Upper lobe of left lung (tissue), 6 donors: ENCODE results near the gene CEP128. TPM values are rescaled to one million over a fixed set of nuclear protein-coding genes. Genes with fewer than 3 reads are reported as not detected.

Source experiments
- ATAC-seq, 2 donors: fragments of 200-7000 bp; cut with Tn5 transposase; one replicate each; pipeline ENCODE4 v1.9.1; 2022; ENCODE audit warnings: mild to moderate bottlenecking in 2 of 2, moderate library complexity in 2 of 2; ENCODE audit not compliant: low FRiP score in 2 of 2
- DNase-seq, 2 donors: peaks; one replicate each; pipeline ENCODE4 v3.0.0-alpha.2; 2019 to 2020
- H3K27ac ChIP-seq, 4 donors: fragments of 200-600 bp; sonication (generic); one replicate each; pipeline ENCODE4 v1.5.1; 2016 to 2019
- H3K27me3 ChIP-seq, 4 donors: fragments of 200-600 bp; sonication (generic); one replicate each; pipeline ENCODE4 v1.5.1; 2017 to 2019
- H3K36me3 ChIP-seq, 4 donors: fragments of 200-600 bp; sonication (generic); one replicate each; pipeline ENCODE4 v1.5.1; 2016 to 2019
- H3K4me1 ChIP-seq, 4 donors: fragments of 200-600 bp; sonication (generic); one replicate each; pipeline ENCODE4 v1.5.1; 2018 to 2019
- H3K4me3 ChIP-seq, 4 donors: fragments of 200-600 bp; sonication (generic); one replicate each; pipeline ENCODE4 v1.5.1; 2017 to 2019; ENCODE audit warnings: mild to moderate bottlenecking in 2 of 4, moderate library complexity in 1 of 4
- H3K9me3 ChIP-seq, 4 donors: fragments of 200-600 bp; sonication (generic); one replicate each; pipeline ENCODE4 v1.5.1; 2018 to 2019
- EP300 ChIP-seq, 4 donors: sonication (generic); formaldehyde crosslinking; IDR thresholded peaks; one replicate each; pipeline ENCODE4 v1.5.1; 2017; ENCODE audit warnings: antibody characterized with exemption in 4 of 4, control low read depth in 2 of 4
- POLR2A ChIP-seq, 4 donors: fragments of 450-650 bp; IDR thresholded peaks; one replicate each; pipeline ENCODE4 v1.5.1; 2016 to 2017; ENCODE audit warnings: antibody characterized with exemption in 4 of 4, mild to moderate bottlenecking in 2 of 4
- POLR2AphosphoS5 ChIP-seq, 2 donors: sonication (generic); formaldehyde crosslinking; IDR thresholded peaks; one replicate each; pipeline ENCODE4 v1.5.1; 2017; ENCODE audit warnings: antibody characterized with exemption in 2 of 2
- WGBS, 2 donors: methylation state at CpG; one replicate each; pipeline ENCODE4 v1.1.5; 2017 to 2018; 5-methylcytosine and 5-hydroxymethylcytosine counted together
- total RNA-seq, 6 donors: library from RNA; depleted of rRNA in 4 of 6; stranded (reverse); fragments of >200 nt in 4 of 6; gene quantifications; one replicate each; pipeline versions ENCODE4 v1.1.0 to v1.2.1, GENCODE V29; 2016 to 2021
- TF ChIP-seq, protein P1 (sequence below), 6 experiments: fragments of 450-650 bp in 4 of 6; fragments of 200-600 bp in 2 of 6; sonication (generic) in 2 of 6; IDR thresholded peaks; one replicate each; pipeline ENCODE4 v1.5.1; 2016 to 2019; ENCODE audit warnings: antibody characterized with exemption in 6 of 6
- donor health status: DM: no; HTN: no; CAD: no; lungs with moderate emphysema.
- donor health status: DM: no; HTN: yes; CAD: no; lungs with severe emphysema.

Gene CEP128
- total RNA-seq, 6 donors from 2014 or later: 5.7 to 31.7 (median 7.5) TPM

DNA sequence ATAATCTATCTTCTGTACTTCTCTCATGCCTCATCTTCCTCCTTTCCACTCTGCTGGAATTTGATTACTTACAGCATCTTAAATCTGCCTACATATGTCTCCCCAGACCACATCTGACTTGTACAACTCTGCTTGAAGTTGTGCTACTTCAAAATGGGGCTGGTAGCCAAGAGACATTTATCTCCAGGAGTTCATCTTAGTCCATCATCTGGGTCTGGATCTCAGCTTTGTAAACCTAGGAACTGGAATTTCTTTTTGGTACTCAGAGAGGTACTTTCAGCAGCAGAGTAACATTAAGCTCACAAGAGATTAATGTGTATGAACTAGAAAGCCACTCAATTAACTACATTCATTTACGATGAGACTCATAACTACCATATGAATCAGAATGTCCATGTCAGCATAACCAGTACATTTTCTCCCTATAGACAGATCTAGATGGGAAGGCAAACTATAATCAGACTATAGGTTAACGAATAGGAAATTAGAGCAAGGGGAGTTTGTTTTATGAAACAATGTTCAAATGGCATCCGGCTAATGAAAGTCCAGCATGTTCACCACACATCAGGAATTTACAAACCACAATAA is 178.8 kb downstream of the CEP128 start:
- WGBS, 2 donors: 96 to 97% methylated on average over 3 of the region's 3 CpGs
- Histone ChIP-seq H3K36me3 (peaks cover 0 to 3% (median 0%) of the 10 kb centered on the region in 4 donors), H3K27ac (no peak overlapping the region), H3K27me3 (no peaks in the 10 kb centered on the region), H3K9me3 (no peaks in the 10 kb centered on the region), H3K4me1 (no peaks in the 10 kb centered on the region), H3K4me3 (no peak overlapping the region)
- DNase-seq (no peak), ATAC-seq (no peak)
- no peak for TF ChIP-seq POLR2AphosphoS5 (IDR thresholded peaks at IDR 0.05)
- no peak for TF ChIP-seq EP300 (IDR thresholded peaks at IDR 0.05)
- TF ChIP-seq, protein P1, sequence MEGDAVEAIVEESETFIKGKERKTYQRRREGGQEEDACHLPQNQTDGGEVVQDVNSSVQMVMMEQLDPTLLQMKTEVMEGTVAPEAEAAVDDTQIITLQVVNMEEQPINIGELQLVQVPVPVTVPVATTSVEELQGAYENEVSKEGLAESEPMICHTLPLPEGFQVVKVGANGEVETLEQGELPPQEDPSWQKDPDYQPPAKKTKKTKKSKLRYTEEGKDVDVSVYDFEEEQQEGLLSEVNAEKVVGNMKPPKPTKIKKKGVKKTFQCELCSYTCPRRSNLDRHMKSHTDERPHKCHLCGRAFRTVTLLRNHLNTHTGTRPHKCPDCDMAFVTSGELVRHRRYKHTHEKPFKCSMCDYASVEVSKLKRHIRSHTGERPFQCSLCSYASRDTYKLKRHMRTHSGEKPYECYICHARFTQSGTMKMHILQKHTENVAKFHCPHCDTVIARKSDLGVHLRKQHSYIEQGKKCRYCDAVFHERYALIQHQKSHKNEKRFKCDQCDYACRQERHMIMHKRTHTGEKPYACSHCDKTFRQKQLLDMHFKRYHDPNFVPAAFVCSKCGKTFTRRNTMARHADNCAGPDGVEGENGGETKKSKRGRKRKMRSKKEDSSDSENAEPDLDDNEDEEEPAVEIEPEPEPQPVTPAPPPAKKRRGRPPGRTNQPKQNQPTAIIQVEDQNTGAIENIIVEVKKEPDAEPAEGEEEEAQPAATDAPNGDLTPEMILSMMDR (IDR thresholded peaks at IDR 0.05): no peak
- TF ChIP-seq POLR2A (IDR thresholded peaks at IDR 0.05): no peak

DNA sequence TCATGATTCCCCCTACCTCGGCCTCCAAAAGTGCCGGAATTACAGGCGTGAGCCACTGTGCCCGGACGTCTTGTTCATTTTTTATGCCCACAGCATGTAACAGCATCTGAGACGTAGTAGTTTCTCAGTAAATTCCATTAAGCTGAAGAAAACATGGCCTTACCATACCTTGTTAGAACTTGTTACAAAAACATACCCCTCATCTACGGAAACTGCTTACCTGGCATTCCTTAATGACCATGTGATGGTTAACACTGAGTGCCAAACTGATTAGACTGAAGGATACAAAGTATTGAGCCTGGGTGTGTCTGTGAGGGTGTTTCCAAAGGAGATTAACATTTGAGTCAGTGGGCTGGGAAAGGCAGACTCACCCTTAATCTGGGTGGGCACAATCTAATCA is 186.8 kb downstream of the CEP128 start:
- Histone ChIP-seq H3K27me3 (no peaks in the 10 kb centered on the region), H3K9me3 (no peaks in the 10 kb centered on the region), H3K4me3 (no peak overlapping the region), H3K27ac (no peak overlapping the region), H3K4me1 (no peaks in the 10 kb centered on the region), H3K36me3 (no peaks in the 10 kb centered on the region)
- TF ChIP-seq POLR2AphosphoS5 (IDR thresholded peaks at IDR 0.05): no peak
- TF ChIP-seq, protein P1 (IDR thresholded peaks at IDR 0.05): no peak
- TF ChIP-seq EP300 (IDR thresholded peaks at IDR 0.05): no peak
- no peak for TF ChIP-seq POLR2A (IDR thresholded peaks at IDR 0.05)
- DNase-seq (no peak), ATAC-seq (no peak)
- 97 to 98% methylated on average over 7 of the region's 7 CpGs for WGBS, 2 donors

DNA sequence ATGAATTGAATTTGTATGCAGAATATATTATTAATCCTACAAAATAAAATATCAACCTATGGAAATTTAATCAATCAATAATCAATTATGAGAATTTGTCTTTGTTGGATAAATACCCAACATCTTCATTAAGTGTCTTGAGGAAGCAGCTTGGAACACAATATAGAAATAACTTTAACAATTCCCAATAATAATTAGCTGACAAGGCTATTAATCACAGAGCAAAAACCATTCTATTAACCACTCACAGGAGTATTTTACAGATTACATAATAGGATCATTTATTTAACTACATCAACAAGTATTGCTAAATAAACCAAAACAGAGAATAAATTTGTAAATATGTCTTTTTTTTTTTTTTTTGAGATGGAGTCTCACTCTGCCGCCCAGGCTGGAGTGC is 190.3 kb downstream of the CEP128 start:
- WGBS, 2 donors: 100% methylated on average over 1 of the region's 1 CpG
- ATAC-seq (no peak), DNase-seq (no peak)
- Histone ChIP-seq H3K4me3 (no peak overlapping the region), H3K27ac (no peak overlapping the region), H3K36me3 (no peaks in the 10 kb centered on the region), H3K27me3 (no peaks in the 10 kb centered on the region), H3K4me1 (no peaks in the 10 kb centered on the region), H3K9me3 (no peaks in the 10 kb centered on the region)
- TF ChIP-seq, protein P1 (IDR thresholded peaks at IDR 0.05): no peak
- no peak for TF ChIP-seq EP300 (IDR thresholded peaks at IDR 0.05)
- TF ChIP-seq POLR2A (IDR thresholded peaks at IDR 0.05): no peak
- TF ChIP-seq POLR2AphosphoS5 (IDR thresholded peaks at IDR 0.05): no peak

GRCh38 chr14:80726211-80726610 is 215.3 kb downstream of the CEP128 start:
- TF ChIP-seq POLR2A (IDR thresholded peaks at IDR 0.05) (no peak), POLR2AphosphoS5 (IDR thresholded peaks at IDR 0.05) (no peak), EP300 (IDR thresholded peaks at IDR 0.05) (no peak)
- Histone ChIP-seq H3K27ac (no peak overlapping the region), H3K9me3 (no peaks in the 10 kb centered on the region), H3K4me3 (no peak overlapping the region), H3K4me1 (no peaks in the 10 kb centered on the region), H3K27me3 (no peaks in the 10 kb centered on the region), H3K36me3 (no peaks in the 10 kb centered on the region)
- DNase-seq (no peak), ATAC-seq (no peak)
- WGBS, 2 donors: 100% methylated on average over 1 of the region's 1 CpG

DNA sequence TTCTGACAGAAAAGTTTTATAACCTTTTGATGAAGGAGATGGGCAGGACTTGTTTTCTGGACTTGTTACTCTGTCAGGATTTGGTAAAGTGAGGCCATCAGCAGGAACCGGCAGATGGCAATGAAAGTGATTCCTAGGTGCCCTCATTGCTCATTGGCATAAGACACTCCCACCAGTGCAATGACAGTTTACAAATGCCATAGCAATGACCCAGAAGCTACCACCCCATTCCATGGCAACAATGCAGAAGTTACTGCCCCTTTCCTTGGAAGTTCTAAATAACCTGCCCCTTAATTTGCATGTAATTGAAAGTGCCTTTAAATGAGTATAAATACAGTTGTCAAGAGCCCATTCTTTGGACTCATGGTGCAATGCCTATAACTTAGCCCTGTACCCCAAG is 222.6 kb downstream of the CEP128 start:
- 94 to 100% methylated on average over 1 of the region's 1 CpG for WGBS, 2 donors
- no peak for ATAC-seq
- H3K27ac ChIP-seq: no peak overlapping the region
- DNase-seq: no peak
- no peaks in the 10 kb centered on the region for H3K9me3 ChIP-seq
- no peak overlapping the region for H3K4me3 ChIP-seq
- TF ChIP-seq, protein P1 (IDR thresholded peaks at IDR 0.05): no peak
- no peak for TF ChIP-seq EP300 (IDR thresholded peaks at IDR 0.05)
- no peaks in the 10 kb centered on the region for H3K36me3 ChIP-seq
- no peaks in the 10 kb centered on the region for H3K4me1 ChIP-seq
- no peaks in the 10 kb centered on the region for H3K27me3 ChIP-seq
